NCI-H345 (cell line): ENCODE data around the gene ABL1.
A peak's percentile ranks its signal among the peaks of the same experiment; 100 is the strongest.
"Not testable (repeated sequence)": the region's sequence is repeated elsewhere in the genome, so short reads cannot be mapped to it uniquely, and the experiment has no call there.

Source experiments
- DNase-seq: peaks from one replicate; lab custom pipeline; 2025; lab: John Stamatoyannopoulos, UW

The ABL1 gene

DNA sequence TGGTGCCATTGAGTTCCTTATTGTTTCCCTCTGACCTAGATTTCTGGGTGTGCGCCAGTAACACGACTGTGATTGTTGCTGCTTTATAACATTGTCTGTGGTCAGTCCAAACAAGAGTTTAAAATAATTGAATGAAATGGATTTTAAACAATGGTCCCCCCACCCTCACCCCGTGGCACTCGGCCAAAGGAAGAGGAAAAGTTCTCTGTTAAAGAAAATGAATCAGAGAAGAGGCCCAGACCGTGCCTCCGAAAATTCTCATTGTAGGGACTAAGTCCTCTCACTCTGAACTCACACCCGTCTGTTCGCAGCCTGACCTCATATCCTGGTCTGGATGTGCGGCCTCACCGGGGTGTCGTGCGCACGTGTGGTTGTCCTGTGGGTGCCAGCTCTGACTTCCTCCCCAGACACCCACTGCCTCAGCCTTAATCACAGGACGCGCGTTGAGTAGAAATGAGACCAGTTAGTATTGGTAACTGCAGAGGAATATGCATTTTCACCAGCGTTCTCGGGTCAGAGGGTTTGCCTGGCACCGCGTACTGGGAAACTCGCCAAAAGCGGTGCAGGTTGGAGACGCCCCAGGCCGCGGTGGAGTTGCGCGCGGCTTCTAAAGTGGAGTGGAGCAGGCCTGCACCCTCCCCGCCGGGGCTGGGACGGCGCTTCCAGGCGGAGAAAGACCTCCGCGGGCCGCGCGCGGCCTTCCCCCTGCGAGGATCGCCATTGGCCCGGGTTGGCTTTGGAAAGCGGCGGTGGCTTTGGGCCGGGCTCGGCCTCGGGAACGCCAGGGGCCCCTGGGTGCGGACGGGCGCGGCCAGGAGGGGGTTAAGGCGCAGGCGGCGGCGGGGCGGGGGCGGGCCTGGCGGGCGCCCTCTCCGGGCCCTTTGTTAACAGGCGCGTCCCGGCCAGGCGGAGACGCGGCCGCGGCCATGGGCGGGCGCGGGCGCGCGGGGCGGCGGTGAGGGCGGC lies at the start of gene ABL1:
Gene ABL1 (plus strand): TSS at position 884 of the 966 bp plus-strand sequence. CDS start 193 bp downstream, outside the sequence.
- peak; percentile 72 for DNase-seq

DNA sequence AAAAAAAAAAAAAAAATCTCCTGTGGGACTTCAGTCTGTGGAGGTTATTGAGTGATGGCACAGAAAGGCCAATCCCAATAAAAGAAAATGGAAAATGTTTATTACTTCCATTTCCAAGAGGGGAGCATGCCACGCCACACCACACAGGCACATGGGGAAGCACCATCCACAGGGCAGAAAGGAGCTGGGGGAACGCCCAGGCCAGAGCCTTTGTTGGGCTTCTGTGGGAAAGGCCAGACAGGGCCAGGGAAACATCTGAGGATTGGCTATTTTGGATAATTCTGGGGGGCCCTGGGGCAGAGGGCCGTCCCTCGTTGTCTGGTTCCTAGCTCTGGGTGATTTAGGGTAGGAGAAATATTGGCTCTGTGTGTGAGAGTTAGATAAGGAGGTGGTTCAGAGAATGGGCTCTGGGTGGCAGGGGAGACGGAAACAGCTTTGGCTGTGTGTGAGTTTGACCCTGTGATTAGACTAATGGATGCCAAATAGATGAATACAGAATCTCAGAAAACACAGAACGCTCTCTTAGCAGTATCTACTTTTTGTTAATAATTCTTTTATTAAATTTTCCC lies 49.0 kb upstream of the ABL1 start:
- DNase-seq: no peak

DNA sequence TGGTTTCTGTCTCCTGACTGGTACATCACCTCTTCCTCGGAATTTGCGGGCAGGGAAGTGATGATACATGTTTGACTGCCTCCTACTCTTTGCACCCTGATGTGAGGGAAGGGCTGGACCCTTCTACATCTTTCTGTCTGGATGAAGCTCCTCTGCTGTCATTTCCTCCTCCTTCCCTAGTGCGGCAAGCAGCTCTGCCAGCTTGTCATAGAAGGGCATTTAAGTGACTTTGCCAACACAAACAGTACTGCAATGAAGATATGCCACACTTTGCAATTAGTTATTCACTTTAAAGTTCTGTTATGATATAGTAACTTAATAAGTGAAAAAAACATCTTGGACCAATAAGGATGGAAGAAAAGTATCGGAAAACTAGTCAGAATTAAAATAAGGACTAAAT lies 48.5 kb upstream of the ABL1 start:
- no peak for DNase-seq

DNA sequence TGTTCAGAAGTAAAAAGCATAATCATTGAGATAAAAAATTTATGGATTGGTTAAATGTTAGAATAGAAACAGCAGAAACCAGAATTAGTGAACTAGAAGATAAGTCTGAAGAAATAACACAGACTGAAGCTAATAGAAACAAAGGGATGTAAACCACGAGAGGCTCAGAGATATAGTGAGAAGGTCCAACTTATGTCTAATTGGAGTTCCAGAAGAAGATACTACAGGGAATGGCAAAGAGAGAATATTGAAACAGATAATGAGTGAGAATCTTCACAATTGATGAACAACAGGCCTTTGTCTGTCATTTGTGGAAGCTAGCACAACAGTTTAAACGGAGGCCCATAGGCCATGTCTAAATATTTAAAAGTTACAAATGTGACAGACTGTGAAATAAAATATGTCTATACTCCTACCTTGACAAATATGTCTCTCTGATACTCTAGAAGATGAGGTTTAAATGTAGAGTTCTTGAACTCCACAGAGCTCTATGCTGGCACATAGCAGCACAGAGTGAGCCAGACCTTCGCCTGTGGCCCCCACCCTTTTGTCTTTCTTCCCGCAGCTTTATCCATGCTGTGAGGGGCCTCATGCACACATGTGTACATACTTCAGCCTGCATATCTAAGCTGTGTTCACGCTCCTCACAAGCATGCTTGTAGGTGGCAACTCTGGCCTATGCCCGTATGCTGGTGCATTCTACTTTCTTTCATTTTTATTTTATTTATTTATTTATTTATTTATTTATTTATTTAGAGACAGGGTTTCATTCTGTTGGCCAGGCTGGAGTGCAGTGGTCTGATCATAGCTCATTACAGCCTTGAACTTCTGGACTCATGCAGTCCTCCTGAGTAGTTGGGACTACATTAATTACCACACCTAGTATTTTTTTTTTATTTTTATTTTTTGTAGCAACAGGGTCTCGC lies 45.0 kb upstream of the ABL1 start:
- no peak for DNase-seq

DNA sequence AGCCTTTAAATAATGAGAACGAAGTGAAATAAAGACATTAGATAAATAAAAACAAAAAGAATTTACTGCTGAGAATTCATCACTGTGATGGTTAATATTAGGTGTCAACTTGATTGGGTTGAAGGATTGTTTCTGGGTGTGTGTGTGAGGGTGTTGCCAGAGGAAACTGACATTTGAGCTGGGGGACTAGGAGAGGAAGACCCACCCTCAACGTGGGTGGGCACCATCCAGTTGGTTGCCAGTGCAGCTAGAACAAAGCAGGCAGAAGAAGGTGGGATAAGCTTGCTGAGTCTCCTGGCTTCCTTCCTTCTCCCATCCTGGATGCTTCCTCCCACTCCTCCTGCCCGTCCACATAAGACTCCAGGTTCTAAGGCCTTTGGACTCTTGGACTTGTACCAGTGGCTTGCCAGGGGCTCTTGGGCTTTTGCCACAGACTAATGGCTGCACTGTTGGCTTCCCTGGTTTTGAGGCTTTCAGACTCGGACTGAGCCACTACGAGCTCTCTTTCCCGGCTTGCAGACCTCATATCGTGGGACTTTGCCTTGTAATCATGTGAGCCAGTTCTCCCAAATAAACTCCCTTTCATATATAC lies 43.7 kb upstream of the ABL1 start:
- no peak for DNase-seq

DNA sequence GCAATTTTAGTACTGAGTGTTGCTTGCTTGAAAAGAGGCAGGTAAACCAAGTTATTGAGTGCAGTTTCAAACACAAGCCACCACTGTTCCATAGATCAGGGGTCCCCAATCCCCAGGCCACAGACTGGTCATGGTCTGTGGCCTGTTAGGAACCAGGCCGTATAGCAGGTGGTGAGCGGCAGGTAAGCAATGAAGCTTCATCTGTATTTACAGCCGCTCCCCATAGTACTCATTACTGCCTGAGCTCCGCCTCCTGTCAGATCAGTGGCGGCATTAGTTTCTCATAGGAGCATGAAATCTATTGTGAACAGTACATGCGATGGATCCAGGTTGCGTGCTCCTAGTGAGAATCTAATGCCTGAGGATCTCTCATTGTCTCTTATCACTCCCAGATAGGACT lies 41.5 kb upstream of the ABL1 start:
- DNase-seq: no peak

DNA sequence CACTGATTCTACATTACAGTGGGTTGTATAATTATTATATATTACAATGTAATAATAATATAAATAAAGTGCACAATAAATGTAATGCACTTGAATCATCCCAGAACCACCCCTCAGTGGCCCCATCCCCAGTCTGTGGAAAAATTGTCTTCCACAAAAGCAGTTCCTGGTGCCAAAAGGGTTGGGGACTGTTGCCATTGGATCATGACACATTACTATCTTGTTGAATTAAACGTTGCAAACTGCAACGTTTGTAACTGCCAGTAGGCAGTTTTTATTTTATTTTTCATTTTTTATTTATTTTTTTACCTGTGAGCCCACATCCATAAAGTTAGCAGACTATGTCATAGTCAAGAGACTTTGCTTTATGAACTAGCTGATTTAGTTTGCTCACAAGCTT lies 41.0 kb upstream of the ABL1 start:
- not testable (repeated sequence) for DNase-seq

DNA sequence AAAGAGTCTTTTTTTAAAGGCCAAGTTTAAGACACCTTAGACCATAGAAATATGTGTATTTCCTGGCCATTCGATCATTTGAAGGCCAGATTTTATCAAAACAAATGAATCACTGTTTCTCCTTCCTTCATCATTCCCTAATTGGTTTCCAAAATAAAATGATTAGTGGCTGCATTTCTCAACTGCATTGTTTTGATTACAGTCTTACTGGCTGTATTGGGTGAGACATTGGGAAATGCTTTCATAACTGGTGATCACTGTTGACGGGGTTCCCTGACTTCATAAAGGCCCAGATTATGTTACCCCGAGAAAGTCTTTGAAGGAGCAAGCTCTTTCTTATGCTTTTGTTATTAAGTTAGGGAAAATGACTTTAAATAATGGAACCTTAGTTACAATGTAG lies 40.6 kb upstream of the ABL1 start:
- not testable (repeated sequence) for DNase-seq

DNA sequence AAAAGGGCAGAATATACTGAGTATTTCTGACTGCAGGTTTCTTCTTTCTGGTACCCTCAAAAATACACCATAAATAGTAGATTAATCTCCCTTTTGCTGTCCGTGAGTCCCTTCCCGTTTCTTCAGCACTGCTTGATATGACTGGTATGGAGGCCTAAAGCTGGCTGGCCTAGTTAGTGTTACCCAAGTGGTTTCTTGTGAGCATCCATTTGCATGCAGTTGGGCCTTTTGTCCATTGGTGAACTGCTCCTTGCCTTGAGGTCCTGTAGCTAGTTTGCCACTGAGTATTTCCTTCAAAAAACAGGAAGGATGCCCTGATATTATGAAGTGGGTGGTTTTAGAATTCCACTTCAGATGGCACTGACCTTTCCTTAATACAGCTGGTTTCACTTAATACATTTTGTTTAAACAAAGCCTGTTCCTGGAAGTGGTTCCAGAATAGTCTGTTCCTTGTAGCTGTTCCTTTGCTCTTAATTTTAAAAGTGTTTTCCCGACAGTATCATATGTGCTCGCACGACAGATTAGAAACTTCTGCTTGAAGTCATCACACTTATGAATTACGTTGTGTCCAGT lies 40.0 kb upstream of the ABL1 start:
- DNase-seq: no peak

DNA sequence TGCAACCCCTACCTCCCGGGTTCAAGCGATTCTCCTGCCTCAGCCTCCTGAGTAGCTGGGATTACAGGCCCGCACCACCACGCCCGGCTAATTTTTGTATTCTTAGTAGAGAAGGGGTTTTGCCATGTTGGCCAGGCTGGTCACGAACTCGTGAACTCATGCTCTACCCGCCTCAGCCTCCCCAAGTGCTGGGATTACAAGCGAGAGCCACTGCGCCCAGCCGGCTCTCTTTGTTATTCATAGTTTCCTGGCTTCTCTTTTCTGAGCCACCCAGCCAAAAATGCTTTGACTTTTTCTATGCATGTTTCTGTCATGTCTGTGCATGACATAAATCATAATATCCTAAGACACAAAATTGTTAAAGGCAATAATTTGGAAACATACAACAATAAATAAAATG lies 31.9 kb upstream of the ABL1 start:
- not testable (repeated sequence) for DNase-seq

DNA sequence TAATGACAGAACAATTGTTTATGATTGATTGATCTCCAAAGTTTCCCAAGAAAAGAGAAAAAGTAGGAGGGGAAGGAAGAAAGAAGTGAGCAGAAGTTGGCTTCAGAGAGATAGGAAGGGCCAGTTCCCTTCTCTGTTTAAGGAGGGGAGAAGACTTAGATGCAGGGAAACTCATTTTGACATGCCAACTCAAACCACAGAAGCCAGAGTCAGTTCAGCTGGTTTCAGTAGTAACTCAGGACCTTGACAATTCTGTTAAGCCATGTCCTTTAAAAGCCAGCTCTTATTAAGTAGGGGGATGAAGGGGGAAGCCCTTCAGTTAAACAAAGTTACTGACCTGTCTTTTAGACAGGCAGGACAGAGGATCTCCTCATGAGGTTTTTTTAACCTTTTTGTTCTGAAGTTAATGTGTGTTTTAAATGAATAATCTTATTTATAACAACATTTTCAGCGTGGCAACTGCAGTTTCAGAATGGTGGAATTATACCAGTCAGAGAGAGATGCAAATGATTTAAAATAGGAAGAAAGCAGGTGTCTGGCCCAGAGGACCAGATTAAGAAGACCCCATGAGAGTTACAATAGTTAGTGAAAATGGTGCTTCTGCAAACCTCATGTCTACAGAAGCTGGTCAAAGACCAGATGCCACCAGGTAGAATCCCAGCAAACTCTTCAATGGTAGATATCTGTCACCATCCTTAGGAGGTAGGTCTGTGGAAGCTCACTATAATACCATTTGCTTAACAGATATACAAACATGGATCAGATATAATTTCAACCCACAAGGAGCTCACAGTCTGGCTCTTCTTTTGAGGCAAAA lies 29.3 kb upstream of the ABL1 start:
- DNase-seq: no peak

DNA sequence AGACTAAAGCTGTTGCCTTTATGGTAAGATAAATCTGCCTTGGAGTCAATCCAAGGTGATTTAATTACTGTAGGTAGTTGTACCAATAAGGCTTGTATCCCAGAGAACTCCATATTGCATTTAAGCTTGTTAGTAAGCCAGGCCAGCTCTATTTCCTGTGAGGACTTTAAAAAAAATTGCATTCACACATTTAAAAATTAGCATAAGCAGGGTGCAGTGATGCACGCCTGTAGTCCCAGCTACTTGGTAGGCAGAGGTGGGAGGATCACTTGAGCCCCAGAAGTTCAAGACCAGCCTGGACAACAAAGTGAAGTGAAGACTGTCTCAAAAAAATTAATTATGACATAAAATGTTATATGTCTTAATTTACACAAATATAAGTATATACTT lies 28.7 kb upstream of the ABL1 start:
- DNase-seq: no peak

DNA sequence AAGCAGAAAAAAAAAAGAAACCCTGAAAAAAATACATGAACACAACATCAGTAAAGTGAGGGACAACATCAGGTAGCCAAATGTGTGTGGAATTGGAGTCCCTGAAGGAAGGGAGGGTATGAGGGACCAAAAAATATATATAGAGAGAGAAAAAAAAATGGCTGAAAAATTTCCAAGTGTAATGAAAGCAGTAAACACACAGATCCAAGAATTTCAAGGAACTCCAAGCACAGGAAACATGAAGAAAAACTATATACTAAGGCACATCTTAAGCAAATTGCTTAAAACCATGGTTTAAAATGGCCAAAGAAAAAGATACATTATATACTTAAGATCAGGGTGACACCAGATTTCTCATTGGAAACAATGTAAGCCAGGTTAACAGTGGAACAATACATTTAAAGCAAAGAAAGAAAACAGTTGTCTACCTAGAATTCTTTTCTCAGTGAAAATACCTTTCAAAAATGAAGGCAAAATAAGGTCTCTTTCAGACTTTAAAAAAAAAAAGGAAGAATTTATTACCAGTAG lies 24.4 kb upstream of the ABL1 start:
- DNase-seq: no peak

DNA sequence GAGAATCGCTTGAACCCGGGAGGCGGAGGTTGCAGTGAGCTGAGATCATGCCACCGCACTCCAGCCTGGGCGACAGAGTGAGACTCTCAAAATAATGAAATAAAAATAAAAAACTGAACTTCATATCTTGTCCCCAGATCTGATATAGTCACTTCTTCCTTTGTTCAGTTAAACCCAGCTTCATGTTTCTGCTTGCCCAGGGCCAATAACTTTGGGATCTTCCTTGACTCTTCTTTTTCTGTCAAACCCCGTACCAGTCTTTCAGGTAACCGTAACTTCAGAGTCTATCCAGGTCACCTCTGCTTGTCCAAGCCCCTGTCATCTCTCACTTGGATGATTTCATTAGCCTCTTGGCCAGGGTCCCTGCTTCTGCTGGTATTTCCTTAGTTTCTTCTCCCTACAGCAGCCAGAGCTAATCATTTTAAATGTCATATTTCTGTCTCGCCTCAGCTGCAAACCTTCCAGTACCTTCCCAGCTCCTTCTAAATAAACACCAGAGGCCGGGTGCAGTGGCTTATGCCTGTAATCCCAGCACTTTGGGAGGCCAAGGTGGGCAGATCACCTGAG lies 19.7 kb upstream of the ABL1 start:
- no peak for DNase-seq

DNA sequence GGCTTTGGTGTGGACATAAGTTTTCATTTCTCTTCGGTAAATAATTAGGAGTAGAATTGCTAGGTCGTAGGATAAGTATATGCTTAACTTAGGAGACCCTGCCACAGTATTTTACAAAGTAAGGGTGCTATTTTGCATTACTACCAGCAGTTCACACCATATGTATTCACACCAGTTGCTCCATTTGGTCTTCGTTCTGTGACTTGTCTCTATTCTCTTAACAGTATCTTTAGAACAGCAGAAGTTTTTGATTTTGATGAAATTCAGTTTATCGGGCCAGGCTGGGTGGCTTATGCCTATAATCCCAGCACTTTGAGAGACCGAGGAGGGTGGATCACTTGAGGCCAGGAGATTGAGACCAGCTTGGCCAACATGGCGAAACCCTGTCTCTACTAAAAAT lies 17.1 kb upstream of the ABL1 start:
- no peak for DNase-seq

DNA sequence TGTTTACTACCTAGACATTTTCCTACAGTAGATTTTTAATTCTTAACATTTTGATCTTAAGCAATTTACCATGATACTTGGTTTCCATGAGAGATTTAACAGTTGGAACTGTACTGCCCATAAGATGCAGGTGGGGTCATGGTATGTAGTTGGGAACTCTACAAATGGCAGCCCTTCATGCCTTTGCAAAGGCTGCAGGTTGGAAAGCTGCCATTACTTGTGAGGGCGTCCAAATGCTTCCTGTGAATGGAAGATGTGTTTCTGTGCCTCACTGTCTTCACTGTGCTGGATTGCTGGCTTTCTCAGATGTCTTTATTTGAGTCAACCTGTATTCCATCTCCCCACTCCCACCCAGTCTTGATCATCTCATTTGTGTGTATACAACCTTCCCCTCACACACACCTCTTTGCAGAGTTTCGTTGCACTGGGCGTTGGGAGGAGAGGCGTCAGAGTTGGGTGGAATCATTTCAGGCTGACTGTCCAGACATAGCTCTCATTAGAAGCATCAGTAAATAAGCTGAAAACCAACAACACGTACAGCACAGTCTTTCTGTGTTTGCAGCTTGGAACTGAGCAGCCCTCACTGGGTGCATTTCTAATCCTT lies 14.8 kb upstream of the ABL1 start:
- DNase-seq: no peak

DNA sequence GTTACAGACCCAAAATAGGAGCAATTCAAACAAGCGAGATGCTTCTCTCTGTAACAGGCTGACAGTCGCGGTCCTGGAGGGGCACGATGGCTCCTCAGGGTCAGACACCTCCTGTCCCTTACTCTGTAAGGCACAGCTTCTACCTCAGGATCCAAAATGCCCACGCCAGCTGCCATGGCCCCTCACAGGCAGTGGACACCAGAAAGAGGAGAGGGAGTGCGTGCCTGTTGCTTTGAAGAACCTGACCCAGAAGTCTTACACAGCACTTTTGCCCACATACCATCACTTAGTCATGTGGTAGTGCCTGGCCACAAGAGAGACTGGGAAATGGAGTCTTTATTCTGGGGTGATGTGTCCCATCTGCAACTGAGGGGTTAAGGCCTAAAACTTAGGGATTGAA lies 11.6 kb upstream of the ABL1 start:
- no peak for DNase-seq

DNA sequence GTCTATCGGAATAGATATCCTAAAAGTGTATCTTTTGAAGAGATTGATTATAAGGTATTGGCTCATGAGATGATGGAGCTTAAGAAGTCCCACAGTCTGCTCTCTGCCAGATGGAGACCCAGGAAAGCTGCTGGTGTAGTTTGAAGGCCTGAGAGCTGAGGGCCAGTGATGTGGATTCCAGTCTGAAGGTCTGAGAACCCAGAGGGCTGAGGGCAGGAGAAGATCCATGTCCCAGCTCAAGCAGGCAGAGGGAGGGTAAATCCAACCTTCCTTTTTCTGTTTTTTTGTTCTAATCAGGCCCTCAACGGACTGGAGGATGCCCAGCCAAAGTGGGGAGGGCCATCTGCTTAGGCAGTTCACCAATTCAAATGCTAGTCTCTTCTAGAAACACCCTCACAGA lies 11.0 kb upstream of the ABL1 start:
- no peak for DNase-seq

DNA sequence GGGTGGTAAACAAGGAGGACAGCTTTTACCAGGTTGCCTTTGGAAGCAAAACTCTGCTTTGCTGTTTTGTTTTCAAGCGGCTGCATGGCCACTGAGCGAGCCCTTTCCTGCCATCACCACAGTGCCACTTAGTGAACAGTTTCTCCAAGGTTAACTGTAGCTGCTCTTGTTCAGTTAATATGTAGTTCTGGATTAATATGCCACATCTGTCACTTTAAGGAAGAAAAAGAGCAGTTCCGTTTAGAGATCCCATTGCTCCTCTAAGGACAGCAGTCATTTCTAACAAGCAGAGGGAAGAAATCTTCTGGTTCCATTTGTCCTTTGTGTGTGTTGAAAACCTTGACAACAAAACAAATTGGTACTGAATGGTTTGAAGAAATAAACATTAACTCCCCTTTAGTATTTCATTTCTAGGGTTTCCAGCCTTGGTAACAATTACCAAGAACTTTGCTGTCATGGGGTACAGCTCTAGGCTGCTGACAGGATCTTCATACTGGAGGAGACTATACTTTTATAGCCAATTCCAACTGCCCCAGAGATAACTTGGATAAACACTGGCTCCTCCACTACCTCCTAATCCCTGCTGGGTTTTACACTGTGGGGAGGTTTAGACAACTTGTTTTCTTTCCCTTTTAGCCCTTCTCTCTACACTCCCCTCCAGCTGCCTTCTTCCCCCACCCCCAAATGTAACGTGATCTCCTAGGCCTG lies 10.3 kb upstream of the ABL1 start:
- peak; percentile 10 for DNase-seq
